ENCODE measurements around the gene DENND1B. TPM values are rescaled to one million over a fixed set of nuclear protein-coding genes. Genes with fewer than 3 reads are reported as not detected.

The DENND1B gene
- polyA plus RNA-seq, 2 of the 4 experiments (the other 2 are of a cell fraction) = 2.9 to 10.5 TPM

DNA sequence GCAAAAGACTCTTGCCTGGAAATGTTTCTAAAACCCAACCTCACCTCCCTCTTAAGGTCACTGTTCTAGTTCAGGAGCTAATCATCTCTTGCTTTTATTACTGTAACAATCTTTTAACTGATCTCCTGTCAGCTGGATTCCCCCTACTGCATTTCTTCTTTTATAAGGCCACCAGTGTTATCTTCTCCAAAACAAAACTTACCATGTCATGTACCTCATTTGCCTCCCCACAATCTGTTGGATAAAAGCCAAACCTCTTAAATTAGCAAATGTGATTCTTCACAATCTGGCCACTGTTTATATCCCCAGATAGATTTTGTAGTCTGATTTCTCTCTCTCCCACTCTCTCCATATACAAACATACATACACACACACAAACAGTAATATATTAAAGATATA is 143.3 kb downstream of the DENND1B start (continued):
- no peak for TF ChIP-seq CBX2 (IDR thresholded peaks at IDR 0.05; ENCODE audit: borderline replicate concordance, low read depth)
- TF ChIP-seq, protein P1, sequence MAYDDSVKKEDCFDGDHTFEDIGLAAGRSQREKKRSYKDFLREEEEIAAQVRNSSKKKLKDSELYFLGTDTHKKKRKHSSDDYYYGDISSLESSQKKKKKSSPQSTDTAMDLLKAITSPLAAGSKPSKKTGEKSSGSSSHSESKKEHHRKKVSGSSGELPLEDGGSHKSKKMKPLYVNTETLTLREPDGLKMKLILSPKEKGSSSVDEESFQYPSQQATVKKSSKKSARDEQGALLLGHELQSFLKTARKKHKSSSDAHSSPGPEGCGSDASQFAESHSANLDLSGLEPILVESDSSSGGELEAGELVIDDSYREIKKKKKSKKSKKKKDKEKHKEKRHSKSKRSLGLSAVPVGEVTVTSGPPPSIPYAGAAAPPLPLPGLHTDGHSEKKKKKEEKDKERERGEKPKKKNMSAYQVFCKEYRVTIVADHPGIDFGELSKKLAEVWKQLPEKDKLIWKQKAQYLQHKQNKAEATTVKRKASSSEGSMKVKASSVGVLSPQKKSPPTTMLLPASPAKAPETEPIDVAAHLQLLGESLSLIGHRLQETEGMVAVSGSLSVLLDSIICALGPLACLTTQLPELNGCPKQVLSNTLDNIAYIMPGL (CRISPR knock-in tag; IDR thresholded peaks at IDR 0.05; ENCODE audit: borderline replicate concordance) = no peak
- TF ChIP-seq FOSL2 (IDR thresholded peaks at IDR 0.05) = no peak
- TF ChIP-seq FOSL2 (CRISPR knock-in tag; IDR thresholded peaks at IDR 0.05) = no peak
- TF ChIP-seq HDAC2 (IDR thresholded peaks at IDR 0.05) = no peak

DNA sequence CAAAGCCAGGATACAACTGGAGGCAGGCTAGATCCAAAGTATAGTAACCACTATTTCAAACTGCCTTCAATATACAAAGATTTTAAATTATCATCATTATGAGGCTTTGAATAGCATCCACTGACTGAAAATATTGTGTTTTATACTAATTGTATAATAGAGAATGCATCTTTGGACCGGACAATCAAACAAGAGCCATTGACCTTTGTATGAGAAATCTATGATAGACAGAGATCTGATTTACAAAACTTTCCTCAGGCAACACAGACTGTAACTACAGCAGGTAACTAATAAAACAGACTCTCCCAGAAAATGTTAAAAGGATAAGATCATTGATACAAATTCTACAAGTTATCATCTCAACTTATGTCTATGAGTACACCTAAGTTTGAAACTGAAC is 152.9 kb downstream of the DENND1B start:
- WGBS (ENCODE audit: missing lambda C conversion rate) = 97% methylated on average over 1 of the region's 1 CpG
- ChIA-PET CTCF (no interaction called here), POLR2A (no interaction called here)
- peaks cover 13% of the 10 kb centered on the region; the same call in 1 of the 3 replicates for H3K4me1 ChIP-seq
- no peak for ATAC-seq
- no peak overlapping the region for H3K27ac ChIP-seq
- no peak for TF ChIP-seq GATA3 (IDR thresholded peaks at IDR 0.05; ENCODE audit: borderline replicate concordance)
- no peak for TF ChIP-seq SMC3 (IDR thresholded peaks at IDR 0.05)
- TF ChIP-seq FOXS1 (CRISPR knock-in tag; IDR thresholded peaks at IDR 0.05) = no peak
- H3K9me3 ChIP-seq = no peaks in the 10 kb centered on the region
- H3K4me3 ChIP-seq = no peak overlapping the region
- no peak for FAIRE-seq
- no peak for DNase-seq (ENCODE audit: low read depth in 1 of 2, low spot score in 1 of 2)
- no peak overlapping the region for H3K4me2 ChIP-seq

DNA sequence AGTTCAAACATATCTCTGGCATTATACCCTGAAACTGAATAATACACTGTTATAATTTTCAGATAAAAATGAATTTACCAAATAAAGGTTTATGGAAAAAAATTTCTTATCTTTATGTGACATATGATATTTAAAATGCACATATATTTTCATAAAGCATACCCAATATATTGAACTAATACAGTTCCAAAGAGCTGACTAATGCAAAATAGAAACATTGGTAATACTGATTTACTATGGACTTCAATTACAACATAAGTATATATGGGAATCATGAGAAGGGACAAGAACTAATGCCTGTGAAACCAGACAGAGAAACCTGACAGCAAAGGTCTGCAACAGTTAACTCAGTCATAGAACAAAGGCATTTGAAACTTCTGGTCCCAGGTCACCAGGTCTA is 153.5 kb downstream of the DENND1B start:
- ATAC-seq (no peak), FAIRE-seq (peak; percentile 28), DNase-seq (ENCODE audit: low read depth in 1 of 2, low spot score in 1 of 2) (no peak)
- H3K27ac ChIP-seq = no peak overlapping the region
- no peak overlapping the region for H3K4me2 ChIP-seq
- ChIA-PET POLR2A (no interaction called here), CTCF (no interaction called here)
- H3K9me3 ChIP-seq = no peaks in the 10 kb centered on the region
- H3K4me1 ChIP-seq = peaks cover 13% of the 10 kb centered on the region; the same call in 1 of the 3 replicates
- no peak overlapping the region for H3K4me3 ChIP-seq
- no peak for TF ChIP-seq BHLHE40 (IDR thresholded peaks at IDR 0.05; ENCODE audit: low read depth, low read length)
- TF ChIP-seq MAFK (IDR thresholded peaks at IDR 0.05; ENCODE audit: partially characterized antibody) = peak; percentile 44

GRCh38 chr1:197620714-197621163 is 154.5 kb downstream of the DENND1B start:
- POLR2A ChIA-PET = no interaction called here
- CTCF ChIA-PET = no interaction called here
- FAIRE-seq (no peak), ATAC-seq (peak; percentile 43 to 73; a peak in 3 of 6 replicates), DNase-seq (ENCODE audit: low read depth in 1 of 2, low spot score in 1 of 2) (peak in 1 of 2 experiments; percentile 42)
- Histone ChIP-seq H3K4me3 (no peak overlapping the region), H3K4me1 (peaks cover 13% of the 10 kb centered on the region; the same call in 1 of the 3 replicates), H3K27ac (no peak overlapping the region), H3K9me3 (no peaks in the 10 kb centered on the region), H3K4me2 (peak overlapping the region; percentile 15; the same call in 2 of the 3 replicates)
- peak; percentile 33; the same call in 1 of the 2 replicates for TF ChIP-seq GATA3 (IDR thresholded peaks at IDR 0.05; ENCODE audit: borderline replicate concordance)
- no peak for TF ChIP-seq KDM1A (IDR thresholded peaks at IDR 0.05; ENCODE audit: low read depth)
- 31% methylated on average over 5 of the region's 5 CpGs for WGBS (ENCODE audit: missing lambda C conversion rate)

DNA sequence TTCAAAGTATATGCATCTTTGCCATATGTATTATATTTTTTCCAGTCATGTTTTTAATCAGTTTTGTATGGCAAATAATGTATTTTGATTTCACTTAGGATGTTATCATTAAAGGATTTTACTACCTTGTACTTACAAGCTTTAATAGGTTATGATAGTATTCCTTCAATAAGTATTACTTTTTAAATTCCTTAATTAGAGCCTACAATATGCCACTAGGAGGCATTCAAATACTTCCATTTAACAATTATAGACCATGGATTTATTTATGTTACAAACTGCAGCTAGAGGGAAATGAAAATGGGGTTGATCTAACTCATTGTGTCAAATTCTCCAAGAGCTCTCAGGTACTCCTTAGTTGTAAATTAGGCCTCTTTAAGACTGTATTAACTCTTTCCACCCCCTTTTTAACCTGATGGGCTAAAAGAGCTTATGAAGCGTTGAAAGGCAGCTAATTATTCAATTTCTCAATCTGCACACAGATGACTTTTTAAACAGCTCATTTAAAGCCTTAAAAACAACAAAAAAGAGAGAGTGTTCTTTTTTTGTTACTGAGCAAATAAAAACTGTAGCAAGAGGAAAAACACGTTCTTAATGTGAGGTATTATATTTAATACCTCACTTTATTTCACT is 156.2 kb downstream of the DENND1B start:
- H3K27ac ChIP-seq = no peak overlapping the region
- H3K4me1 ChIP-seq = peaks cover 13% of the 10 kb centered on the region; the same call in 1 of the 3 replicates
- 31% methylated on average over 2 of the region's 2 CpGs for WGBS (ENCODE audit: missing lambda C conversion rate)
- H3K4me3 ChIP-seq = no peak overlapping the region
- CTCF ChIA-PET = interaction anchor here (0.7 to 3.2 kb wide), 9 partner anchors 244 to 943 kb away, joined by 3 to 26 read pairs (median 9); partner anchors contain the start of gene LHX9
- FAIRE-seq = no peak
- no peaks in the 10 kb centered on the region for H3K9me3 ChIP-seq
- no peak overlapping the region for H3K4me2 ChIP-seq
- POLR2A ChIA-PET = no interaction called here
- DNase-seq (ENCODE audit: low read depth in 1 of 2, low spot score in 1 of 2) = peak in 1 of 2 experiments; percentile 31
- TF ChIP-seq RAD21 (conservative IDR thresholded peaks at IDR 0.05 in 1 of 2, IDR thresholded peaks at IDR 0.05 in 1 of 2) (peak; percentile 61 to 72), ATOH8 (CRISPR knock-in tag; IDR thresholded peaks at IDR 0.05; ENCODE audit: low read depth) (no peak), GATA3 (IDR thresholded peaks at IDR 0.05; ENCODE audit: borderline replicate concordance) (no peak), CTCF (IDR thresholded peaks at IDR 0.05) (peak; percentile 49), RNF2 (IDR thresholded peaks at IDR 0.05; ENCODE audit: borderline replicate concordance, low read depth) (no peak), ZFP36 (IDR thresholded peaks at IDR 0.05; ENCODE audit: borderline replicate concordance, partially characterized antibody) (no peak), SMC3 (IDR thresholded peaks at IDR 0.05) (peak; percentile 64)
- TF ChIP-seq, protein P2, sequence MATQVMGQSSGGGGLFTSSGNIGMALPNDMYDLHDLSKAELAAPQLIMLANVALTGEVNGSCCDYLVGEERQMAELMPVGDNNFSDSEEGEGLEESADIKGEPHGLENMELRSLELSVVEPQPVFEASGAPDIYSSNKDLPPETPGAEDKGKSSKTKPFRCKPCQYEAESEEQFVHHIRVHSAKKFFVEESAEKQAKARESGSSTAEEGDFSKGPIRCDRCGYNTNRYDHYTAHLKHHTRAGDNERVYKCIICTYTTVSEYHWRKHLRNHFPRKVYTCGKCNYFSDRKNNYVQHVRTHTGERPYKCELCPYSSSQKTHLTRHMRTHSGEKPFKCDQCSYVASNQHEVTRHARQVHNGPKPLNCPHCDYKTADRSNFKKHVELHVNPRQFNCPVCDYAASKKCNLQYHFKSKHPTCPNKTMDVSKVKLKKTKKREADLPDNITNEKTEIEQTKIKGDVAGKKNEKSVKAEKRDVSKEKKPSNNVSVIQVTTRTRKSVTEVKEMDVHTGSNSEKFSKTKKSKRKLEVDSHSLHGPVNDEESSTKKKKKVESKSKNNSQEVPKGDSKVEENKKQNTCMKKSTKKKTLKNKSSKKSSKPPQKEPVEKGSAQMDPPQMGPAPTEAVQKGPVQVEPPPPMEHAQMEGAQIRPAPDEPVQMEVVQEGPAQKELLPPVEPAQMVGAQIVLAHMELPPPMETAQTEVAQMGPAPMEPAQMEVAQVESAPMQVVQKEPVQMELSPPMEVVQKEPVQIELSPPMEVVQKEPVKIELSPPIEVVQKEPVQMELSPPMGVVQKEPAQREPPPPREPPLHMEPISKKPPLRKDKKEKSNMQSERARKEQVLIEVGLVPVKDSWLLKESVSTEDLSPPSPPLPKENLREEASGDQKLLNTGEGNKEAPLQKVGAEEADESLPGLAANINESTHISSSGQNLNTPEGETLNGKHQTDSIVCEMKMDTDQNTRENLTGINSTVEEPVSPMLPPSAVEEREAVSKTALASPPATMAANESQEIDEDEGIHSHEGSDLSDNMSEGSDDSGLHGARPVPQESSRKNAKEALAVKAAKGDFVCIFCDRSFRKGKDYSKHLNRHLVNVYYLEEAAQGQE (IDR thresholded peaks at IDR 0.05) = no peak
- peak in 1 of 2 experiments; percentile 56; a peak in 2 of 6 replicates for ATAC-seq

All from A549 (cell line).